SH-SY5Y (cell line): ENCODE results near the gene DMD.

Experiments
- GATA2 ChIP-seq: IDR thresholded peaks from 2 replicates; pipeline ENCODE4 v1.6.1; 2011; ENCODE audit warnings: mild to moderate bottlenecking, low read depth, low read length
- GATA3 ChIP-seq: IDR thresholded peaks from 2 replicates; pipeline ENCODE4 v1.6.1; 2011; ENCODE audit warnings: low read depth, mild to moderate bottlenecking, low read length, moderate library complexity

DNA sequence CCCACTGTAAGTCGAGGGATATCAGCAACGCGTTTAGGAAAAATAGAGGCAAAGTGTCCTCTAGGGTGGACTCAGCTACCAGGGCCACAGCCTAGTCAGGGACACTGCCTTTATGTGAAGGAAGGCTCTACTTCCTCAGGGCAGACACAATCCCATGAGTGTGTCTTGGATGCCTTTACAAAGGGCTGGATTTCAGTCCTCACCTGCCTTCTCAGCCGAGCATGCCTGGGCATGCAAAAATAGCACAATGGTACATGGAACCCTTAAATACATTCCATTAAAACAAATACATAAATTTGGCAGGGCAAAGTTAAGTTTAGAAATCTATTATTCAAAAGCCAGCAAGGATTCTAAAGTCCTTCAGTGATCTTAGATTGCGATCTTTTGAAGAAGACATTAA, 51.1 kb downstream of the DMD start:
- no peak for TF ChIP-seq GATA2
- TF ChIP-seq GATA3 = no peak
